ENCODE data around the gene KIAA1671.
"Not testable (repeated sequence)": the region's sequence is repeated elsewhere in the genome, so short reads cannot be mapped to it uniquely, and the experiment has no call there.

KIAA1671 gene

DNA sequence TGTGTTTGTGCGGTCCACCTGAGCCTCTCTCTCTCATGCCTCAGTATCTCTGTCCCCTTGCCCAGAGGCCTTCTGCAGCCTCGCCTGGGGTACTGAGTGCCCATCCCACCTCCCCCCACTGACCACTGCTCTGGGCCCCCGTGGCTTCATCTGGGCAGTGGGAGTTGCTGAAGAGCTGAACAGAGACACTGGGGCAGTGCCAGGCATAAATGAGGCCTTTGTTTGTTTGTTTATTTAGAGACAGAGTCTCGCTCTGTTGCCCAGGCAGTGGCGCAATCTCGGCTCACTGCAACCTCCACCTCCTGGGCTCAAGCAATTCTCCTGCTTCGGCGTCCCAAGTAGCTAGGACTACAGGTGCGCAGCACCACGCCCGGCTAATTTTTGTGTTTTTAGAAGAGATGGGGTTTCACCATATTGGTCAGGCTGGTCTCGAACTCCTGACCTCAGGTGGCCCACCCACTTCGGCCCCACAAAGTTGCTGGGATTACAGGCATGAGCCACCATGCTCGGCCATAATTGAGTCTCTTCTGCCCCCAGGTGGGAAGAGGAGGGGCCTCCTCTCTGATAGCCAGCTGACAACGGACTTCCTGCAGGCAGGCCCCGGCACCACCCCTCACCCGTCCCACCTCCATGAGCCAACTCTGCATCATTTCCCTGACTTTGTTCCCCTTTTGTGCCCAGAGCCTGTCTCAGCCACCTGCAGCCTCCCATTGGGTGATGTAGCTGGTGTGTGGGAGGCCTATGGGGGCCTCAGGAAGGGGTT lies 256.4 kb downstream of the KIAA1671 start:
- no peak for DNase-seq

DNA sequence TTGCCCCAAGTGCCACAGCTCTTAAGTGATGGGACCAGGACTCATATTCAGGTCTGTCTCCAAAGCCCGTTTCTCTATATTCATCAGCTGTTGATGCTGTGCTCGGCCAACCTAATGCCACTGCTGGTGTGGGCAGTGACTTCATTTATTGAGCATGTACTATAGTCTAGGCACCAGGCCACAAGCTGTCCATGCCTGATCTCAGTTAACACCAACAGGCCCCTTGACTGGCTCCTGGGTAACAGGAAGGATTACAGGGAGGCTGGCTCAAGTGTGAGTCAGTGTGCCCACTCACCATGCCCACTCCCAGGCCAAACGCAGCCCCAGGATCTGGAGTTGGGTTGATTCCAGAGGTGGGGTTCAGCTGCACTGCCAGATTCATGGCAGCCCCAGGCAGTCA lies 258.3 kb downstream of the KIAA1671 start:
- no peak for DNase-seq

DNA sequence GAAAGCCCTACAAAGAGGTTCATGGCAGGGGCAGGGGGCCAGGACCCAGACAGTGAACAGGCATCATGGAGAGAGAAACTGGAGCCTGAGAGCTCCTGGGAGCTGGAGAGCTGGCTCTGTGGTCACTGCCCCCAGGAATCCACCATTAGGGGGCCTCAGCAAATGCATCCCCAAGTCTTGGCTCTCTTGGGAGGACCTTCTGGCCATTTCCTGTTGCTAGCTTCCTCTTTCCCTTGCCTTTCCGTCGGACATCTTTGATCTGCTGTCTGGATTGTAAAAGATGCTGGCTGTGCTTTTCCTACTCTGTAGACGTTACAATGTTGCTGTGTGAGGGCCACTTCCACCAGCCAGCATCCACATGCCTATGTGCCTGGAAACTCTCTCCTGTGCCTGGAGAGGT lies 259.8 kb downstream of the KIAA1671 start:
- no peak for DNase-seq

GRCh38 chr22:25213221-25213620 lies 260.7 kb downstream of the KIAA1671 start:
- no peak for DNase-seq

DNA sequence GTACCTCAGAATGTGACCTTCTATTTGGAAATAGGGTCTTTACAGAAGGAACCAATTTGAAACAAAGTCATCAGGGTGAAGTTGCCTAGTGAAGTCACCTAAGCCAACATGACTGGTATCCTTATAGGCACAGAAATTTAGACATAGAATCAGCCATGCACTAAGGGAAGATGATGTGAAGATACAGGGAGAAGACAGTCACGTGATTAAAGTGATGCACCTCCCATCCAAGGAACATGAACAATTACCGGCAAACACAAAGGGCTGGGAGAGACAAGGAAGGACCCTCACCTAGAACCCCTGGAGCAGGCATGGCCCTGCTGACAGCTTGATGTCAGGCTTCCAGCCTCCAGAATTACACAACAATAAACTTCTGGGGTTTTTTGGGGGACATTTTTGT lies 263.7 kb downstream of the KIAA1671 start:
- DNase-seq, result no peak

GRCh38 chr22:25219211-25219689 lies 266.7 kb downstream of the KIAA1671 start, which contains the start of gene CRYBB2:
CRYBB2 (plus strand) TSS chr22:25219639; CDS start chr22:25221430, 1,791 bp downstream.
- DNase-seq, result no peak

DNA sequence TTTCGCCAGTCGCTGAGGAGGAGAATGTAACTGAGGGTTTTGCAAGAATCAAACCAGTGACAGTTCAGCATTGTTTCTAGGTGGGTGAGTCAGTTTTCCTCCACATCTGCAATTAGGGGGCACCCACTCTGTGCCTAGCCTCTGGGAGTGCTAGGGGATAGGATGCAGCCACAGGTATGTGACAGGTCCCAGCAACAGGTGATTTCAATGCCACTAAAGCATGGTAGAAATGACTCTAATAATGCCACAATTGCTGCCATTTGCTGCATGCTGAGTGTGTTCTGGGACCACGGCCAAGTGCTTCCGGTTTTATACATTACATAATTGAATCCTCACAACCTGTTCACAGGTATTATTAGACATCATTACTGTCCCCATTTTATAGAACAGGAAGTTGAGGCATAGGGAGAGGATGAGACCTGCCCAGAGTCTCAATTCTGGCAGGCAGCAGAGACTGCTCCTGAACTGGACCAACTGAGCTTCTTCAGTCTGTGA lies 267.5 kb downstream of the KIAA1671 start:
- peak; percentile 17 for DNase-seq

DNA sequence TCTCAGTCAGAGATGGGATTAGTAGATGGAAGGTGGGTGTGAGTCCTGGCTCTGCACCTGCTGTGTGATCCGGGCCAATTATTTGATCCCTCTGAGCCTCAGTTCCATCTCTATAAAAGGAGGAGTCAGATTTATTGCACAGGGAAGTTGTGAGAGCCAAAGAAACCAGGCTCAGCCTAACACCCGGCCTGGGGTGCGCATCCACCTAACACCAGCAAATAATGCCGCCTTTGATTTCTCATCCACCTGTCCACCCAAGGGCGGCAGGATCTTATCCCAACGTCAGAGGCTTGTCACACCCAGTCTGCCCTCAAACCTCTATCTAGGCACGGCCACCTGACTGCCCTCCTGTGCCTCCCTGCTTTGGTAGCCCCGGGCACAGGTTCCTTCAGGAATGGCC lies 269.3 kb downstream of the KIAA1671 start:
- no peak for DNase-seq

DNA sequence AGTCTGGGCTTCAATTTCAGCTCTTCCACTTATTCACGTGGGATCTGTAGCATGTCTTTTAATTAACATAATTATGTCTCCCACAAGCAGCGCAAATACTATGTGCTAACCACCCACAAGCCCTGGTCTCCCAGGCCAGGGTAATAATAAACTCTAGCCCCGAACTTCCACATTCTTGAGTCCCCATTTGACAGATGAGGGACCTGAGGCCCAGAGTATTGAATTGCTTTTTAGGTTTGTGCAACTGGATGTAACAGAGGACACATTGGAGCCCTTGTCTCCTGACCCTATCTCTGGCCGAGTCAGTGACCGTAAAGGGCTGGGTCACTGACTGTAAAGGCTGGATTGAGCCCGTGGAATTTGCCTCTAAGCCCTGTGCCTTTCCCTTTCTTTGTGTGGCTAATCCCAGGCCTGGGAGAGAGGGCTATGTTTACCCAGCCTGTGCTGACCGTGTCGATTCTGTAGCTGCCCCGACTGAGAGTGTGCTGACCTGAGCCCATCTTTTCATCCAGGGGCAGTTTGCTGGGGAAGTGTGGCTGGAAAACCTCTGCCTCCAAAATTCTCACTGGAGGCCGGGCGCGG lies 270.8 kb downstream of the KIAA1671 start:
- no peak for DNase-seq

GRCh38 chr22:25228822-25229221 lies 276.3 kb downstream of the KIAA1671 start:
- DNase-seq, result no peak

DNA sequence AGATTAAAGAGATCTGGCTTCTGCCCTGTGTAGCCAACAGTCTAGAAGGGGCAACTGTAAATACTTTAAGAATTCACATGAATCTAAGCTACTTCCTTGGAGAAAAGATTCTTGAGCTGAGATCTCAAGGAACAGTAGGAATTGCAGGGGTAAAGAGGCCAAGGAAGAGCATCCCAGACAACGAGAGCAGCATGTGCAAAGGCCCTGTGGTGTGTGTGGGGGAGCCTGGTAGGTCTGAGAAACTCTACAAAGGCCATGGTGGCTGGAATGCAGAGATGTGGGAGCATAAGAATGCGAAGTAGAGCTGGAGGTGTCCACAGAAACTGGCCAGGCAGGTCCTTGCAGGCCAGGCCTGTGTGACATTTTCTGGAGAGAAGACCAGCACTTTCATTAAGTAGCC lies 278.2 kb downstream of the KIAA1671 start:
- not testable (repeated sequence) for DNase-seq

DNA sequence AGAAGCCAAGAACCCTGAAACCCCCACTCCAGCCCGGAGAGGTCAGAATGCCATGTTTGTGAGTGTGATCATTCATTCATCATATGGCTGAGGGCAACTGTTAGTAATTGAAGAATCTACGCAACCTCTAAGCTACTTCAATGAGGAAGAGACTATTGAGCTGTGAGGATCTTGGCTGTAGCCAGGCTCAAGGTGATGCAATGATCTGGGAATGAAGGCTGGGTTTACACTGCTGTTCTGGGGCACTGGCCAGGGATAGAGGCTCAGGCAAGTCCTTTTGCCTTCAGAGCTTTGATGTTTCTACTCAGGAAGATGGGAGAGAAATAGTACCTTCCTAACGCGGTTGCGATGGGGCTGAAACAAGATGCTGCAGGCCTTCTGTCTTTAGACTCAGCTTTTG lies 279.8 kb downstream of the KIAA1671 start:
- DNase-seq, result no peak

DNA sequence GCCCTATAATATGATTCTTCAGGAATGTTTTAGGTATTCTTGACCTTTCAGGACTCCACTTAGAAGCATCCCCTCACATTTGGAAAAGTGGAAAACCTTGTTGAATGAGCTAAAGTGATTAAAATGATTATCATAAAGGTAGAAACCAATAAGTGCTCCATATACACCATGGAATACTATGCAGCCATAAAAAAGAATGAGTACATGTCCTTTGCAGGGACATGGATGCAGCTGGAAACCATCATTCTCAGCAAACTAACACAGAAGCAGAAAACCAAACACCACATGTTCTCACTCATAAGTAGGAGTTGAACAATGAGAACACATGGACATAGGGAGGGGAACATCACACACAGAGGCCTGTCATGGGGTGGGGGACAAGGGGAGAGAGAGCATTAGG lies 281.2 kb downstream of the KIAA1671 start:
- DNase-seq, result not testable (repeated sequence)

DNA sequence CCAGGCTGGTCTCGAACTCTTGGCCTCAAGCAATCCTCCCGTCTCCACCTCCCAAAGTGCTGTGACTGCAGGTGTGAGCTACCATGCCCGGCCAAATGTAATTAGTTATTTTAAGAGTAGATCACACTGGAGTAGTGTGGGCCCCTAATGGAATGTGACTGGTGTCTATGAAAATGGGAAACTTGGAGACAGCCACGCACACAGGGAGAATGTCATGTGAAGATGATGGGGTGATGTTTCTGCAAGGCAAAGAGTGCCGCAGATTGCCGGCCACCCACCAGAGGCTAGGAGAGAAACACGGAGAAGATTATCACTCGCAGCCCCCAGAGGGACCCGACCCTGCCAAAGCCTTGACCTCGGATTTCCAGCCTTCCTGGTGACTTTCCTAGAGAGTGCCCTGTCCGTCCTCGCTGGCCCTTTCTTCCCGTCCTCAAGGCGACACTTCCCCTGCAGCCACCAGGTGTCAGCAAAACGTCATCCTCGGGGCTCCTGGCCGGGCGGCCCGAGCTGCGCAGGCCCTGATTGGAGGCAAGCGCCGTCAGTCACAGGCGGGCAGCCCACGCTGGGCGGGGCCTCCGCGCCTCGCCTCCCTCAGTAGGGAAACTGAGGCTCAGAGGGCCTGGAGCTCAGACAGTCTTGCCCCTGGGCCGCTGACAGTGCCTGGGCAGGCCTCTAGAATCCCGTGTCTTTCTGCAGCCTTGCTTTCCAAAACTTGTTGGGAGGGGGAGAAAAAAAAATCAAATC lies 283.2 kb downstream of the KIAA1671 start:
- DNase-seq, result peak; percentile 42

DNA sequence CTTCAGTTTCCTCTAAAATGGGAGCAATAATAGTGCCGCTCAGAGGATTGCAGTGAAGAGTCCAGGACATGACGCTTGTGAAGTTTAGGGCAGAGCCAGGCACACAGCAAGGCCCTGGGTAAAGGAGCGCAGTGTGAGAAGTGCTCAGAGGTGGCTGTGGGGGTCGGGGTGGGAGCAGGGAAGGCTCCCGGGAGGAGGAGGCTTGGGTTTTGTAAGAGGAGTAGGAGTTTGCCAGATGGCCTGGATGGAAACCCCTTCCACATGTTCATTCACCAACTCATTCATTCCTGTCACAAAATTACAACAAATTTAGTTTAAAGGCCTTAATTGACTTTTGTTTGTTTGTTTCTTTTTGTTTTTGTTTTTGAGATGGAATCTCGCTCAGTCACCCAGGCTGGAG lies 283.9 kb downstream of the KIAA1671 start:
- DNase-seq, result no peak

GRCh38 chr22:25237503-25237902 lies 285.0 kb downstream of the KIAA1671 start:
- DNase-seq, result no peak

GRCh38 chr22:25238058-25238457 lies 285.5 kb downstream of the KIAA1671 start:
- DNase-seq, result not testable (repeated sequence)

All from NCI-H774 (cell line).